ENCODE measurements around the gene IFNA21.
"Not testable (repeated sequence)": the region's sequence is repeated elsewhere in the genome, so short reads cannot be mapped to it uniquely, and the experiment has no call there.

The IFNA21 gene

GRCh38 chr9:21202105-21202504 is 35.6 kb upstream of the IFNA21 start, which contains the start of gene IFNA7:
Gene IFNA7, minus strand, starts transcription at chr9:21202205. Its CDS starts 40 bp downstream, at chr9:21202165.
- H3K4me3 ChIP-seq (ENCODE audit: control insufficient read depth in 1 of 7, extremely low read depth in 1 of 7, insufficient read depth in 4 of 7, low read depth in 2 of 7, low read length in 6 of 7); H3K9me3 ChIP-seq (ENCODE audit: control extremely low read depth in 1 of 5, control insufficient read depth in 4 of 5, insufficient read depth in 2 of 5, low read depth in 1 of 5, low read length in 4 of 5); H3K36me3 ChIP-seq (ENCODE audit: control insufficient read depth in 4 of 4, insufficient read depth in 4 of 4, low read length in 3 of 4); H3K27ac ChIP-seq (ENCODE audit: insufficient read depth in 1 of 2, low read depth in 1 of 2, low read length in 2 of 2, poor library complexity in 1 of 2, severe bottlenecking in 2 of 2); H3K27me3 ChIP-seq (replicated peaks in 2 of 5; ENCODE audit: control insufficient read depth in 4 of 5, insufficient read depth in 5 of 5, low read length in 4 of 5); DNase-seq; POLR2A ChIA-PET; H3K4me1 ChIP-seq (ENCODE audit: control extremely low read depth in 1 of 4, control insufficient read depth in 4 of 4, insufficient read depth in 4 of 4, low read length in 3 of 4): not testable (repeated sequence)
- 100% methylated on average over 1 of the region's 4 CpGs for WGBS (ENCODE audit: insufficient coverage)
- CTCF ChIA-PET = interaction anchor here (1.0 to 1.6 kb wide), 3 partner anchors 8 to 115 kb away, joined by 3 read pairs; no protein-coding TSS in a partner anchor

GRCh38 chr9:21194867-21195776 is 28.7 kb upstream of the IFNA21 start:
- not testable (repeated sequence) for H3K36me3 ChIP-seq (ENCODE audit: control insufficient read depth in 4 of 4, insufficient read depth in 4 of 4, low read length in 3 of 4); H3K27me3 ChIP-seq (replicated peaks in 2 of 5; ENCODE audit: control insufficient read depth in 4 of 5, insufficient read depth in 5 of 5, low read length in 4 of 5); H3K4me1 ChIP-seq (ENCODE audit: control extremely low read depth in 1 of 4, control insufficient read depth in 4 of 4, insufficient read depth in 4 of 4, low read length in 3 of 4); H3K27ac ChIP-seq (ENCODE audit: insufficient read depth in 1 of 2, low read depth in 1 of 2, low read length in 2 of 2, poor library complexity in 1 of 2, severe bottlenecking in 2 of 2); H3K9me3 ChIP-seq (ENCODE audit: control extremely low read depth in 1 of 5, control insufficient read depth in 4 of 5, insufficient read depth in 2 of 5, low read depth in 1 of 5, low read length in 4 of 5)
- peak overlapping the region in 1 of 7 experiments; percentile 45 for H3K4me3 ChIP-seq (ENCODE audit: control insufficient read depth in 1 of 7, extremely low read depth in 1 of 7, insufficient read depth in 4 of 7, low read depth in 2 of 7, low read length in 6 of 7)
- 100% methylated on average over 1 of the region's 6 CpGs for WGBS (ENCODE audit: insufficient coverage)
- peak; percentile 31 to 55 (median 46) for DNase-seq
- POLR2A ChIA-PET = interaction anchor here (0.6 kb wide), 1 partner anchor 265 kb away, joined by 3 read pairs; no protein-coding TSS in a partner anchor
- CTCF ChIA-PET = interaction anchor here (0.7 to 2.1 kb wide), 13 partner anchors 9 to 586 kb away, joined by 3 to 16 read pairs (median 5); no protein-coding TSS in a partner anchor

- POLR2A ChIA-PET; H3K4me1 ChIP-seq (ENCODE audit: control extremely low read depth in 1 of 4, control insufficient read depth in 4 of 4, insufficient read depth in 4 of 4, low read length in 3 of 4); H3K27ac ChIP-seq (ENCODE audit: insufficient read depth in 1 of 2, low read depth in 1 of 2, low read length in 2 of 2, poor library complexity in 1 of 2, severe bottlenecking in 2 of 2); H3K4me3 ChIP-seq (ENCODE audit: control insufficient read depth in 1 of 7, extremely low read depth in 1 of 7, insufficient read depth in 4 of 7, low read depth in 2 of 7, low read length in 6 of 7); H3K36me3 ChIP-seq (ENCODE audit: control insufficient read depth in 4 of 4, insufficient read depth in 4 of 4, low read length in 3 of 4); DNase-seq; H3K27me3 ChIP-seq (replicated peaks in 2 of 5; ENCODE audit: control insufficient read depth in 4 of 5, insufficient read depth in 5 of 5, low read length in 4 of 5); H3K9me3 ChIP-seq (ENCODE audit: control extremely low read depth in 1 of 5, control insufficient read depth in 4 of 5, insufficient read depth in 2 of 5, low read depth in 1 of 5, low read length in 4 of 5): not testable (repeated sequence)
- no CpG with 5 or more reads among the region's 3 CpGs for WGBS (ENCODE audit: insufficient coverage)
- CTCF ChIA-PET = interaction anchor here (0.9 kb wide), 1 partner anchor 24 kb away, joined by 3 read pairs; no protein-coding TSS in a partner anchor
These were observed 21.0 kb upstream of the IFNA21 start, which contains the start of gene IFNA4 for GRCh38 chr9:21187487-21187886. Gene IFNA4, minus strand, starts transcription at chr9:21187587. Its CDS starts 56 bp downstream, at chr9:21187531.

GRCh38 chr9:21182810-21183736 is 16.6 kb upstream of the IFNA21 start:
- WGBS (ENCODE audit: insufficient coverage) = no CpG with 5 or more reads among the region's 4 CpGs
- POLR2A ChIA-PET; H3K4me3 ChIP-seq (ENCODE audit: control insufficient read depth in 1 of 7, extremely low read depth in 1 of 7, insufficient read depth in 4 of 7, low read depth in 2 of 7, low read length in 6 of 7); H3K9me3 ChIP-seq (ENCODE audit: control extremely low read depth in 1 of 5, control insufficient read depth in 4 of 5, insufficient read depth in 2 of 5, low read depth in 1 of 5, low read length in 4 of 5); H3K27me3 ChIP-seq (replicated peaks in 2 of 5; ENCODE audit: control insufficient read depth in 4 of 5, insufficient read depth in 5 of 5, low read length in 4 of 5); H3K36me3 ChIP-seq (ENCODE audit: control insufficient read depth in 4 of 4, insufficient read depth in 4 of 4, low read length in 3 of 4); H3K27ac ChIP-seq (ENCODE audit: insufficient read depth in 1 of 2, low read depth in 1 of 2, low read length in 2 of 2, poor library complexity in 1 of 2, severe bottlenecking in 2 of 2); H3K4me1 ChIP-seq (ENCODE audit: control extremely low read depth in 1 of 4, control insufficient read depth in 4 of 4, insufficient read depth in 4 of 4, low read length in 3 of 4): not testable (repeated sequence)
- DNase-seq = peak; percentile 38 to 72 (median 69)
- CTCF ChIA-PET = interaction anchor here (0.7 to 2.6 kb wide), 11 partner anchors 9 to 283 kb away, joined by 3 to 16 read pairs (median 4); no protein-coding TSS in a partner anchor

GRCh38 chr9:21174671-21175070 is 8.2 kb upstream of the IFNA21 start:
- CTCF ChIA-PET = interaction anchor here (2.1 kb wide), 1 partner anchor 9 kb away, joined by 10 read pairs; no protein-coding TSS in a partner anchor
- no peaks in the 10 kb centered on the region for H3K27me3 ChIP-seq (replicated peaks in 2 of 5; ENCODE audit: control insufficient read depth in 4 of 5, insufficient read depth in 5 of 5, low read length in 4 of 5)
- POLR2A ChIA-PET = no interaction called here
- H3K9me3 ChIP-seq (ENCODE audit: control extremely low read depth in 1 of 5, control insufficient read depth in 4 of 5, insufficient read depth in 2 of 5, low read depth in 1 of 5, low read length in 4 of 5) = no peaks in the 10 kb centered on the region
- WGBS (ENCODE audit: insufficient coverage) = no CpG with 5 or more reads among the region's 2 CpGs
- no peaks in the 10 kb centered on the region for H3K4me1 ChIP-seq (ENCODE audit: control extremely low read depth in 1 of 4, control insufficient read depth in 4 of 4, insufficient read depth in 4 of 4, low read length in 3 of 4)
- H3K27ac ChIP-seq (ENCODE audit: insufficient read depth in 1 of 2, low read depth in 1 of 2, low read length in 2 of 2, poor library complexity in 1 of 2, severe bottlenecking in 2 of 2) = no peak overlapping the region
- H3K36me3 ChIP-seq (ENCODE audit: control insufficient read depth in 4 of 4, insufficient read depth in 4 of 4, low read length in 3 of 4) = no peaks in the 10 kb centered on the region
- no peak overlapping the region for H3K4me3 ChIP-seq (ENCODE audit: control insufficient read depth in 1 of 7, extremely low read depth in 1 of 7, insufficient read depth in 4 of 7, low read depth in 2 of 7, low read length in 6 of 7)
- no peak for DNase-seq

GRCh38 chr9:21172156-21172555 is 5.7 kb upstream of the IFNA21 start:
- no CpG with 5 or more reads among the region's 3 CpGs for WGBS (ENCODE audit: insufficient coverage)
- Histone ChIP-seq H3K36me3 (ENCODE audit: control insufficient read depth in 4 of 4, insufficient read depth in 4 of 4, low read length in 3 of 4) (no peaks in the 10 kb centered on the region), H3K9me3 (ENCODE audit: control extremely low read depth in 1 of 5, control insufficient read depth in 4 of 5, insufficient read depth in 2 of 5, low read depth in 1 of 5, low read length in 4 of 5) (no peaks in the 10 kb centered on the region), H3K27me3 (replicated peaks in 2 of 5; ENCODE audit: control insufficient read depth in 4 of 5, insufficient read depth in 5 of 5, low read length in 4 of 5) (no peaks in the 10 kb centered on the region), H3K27ac (ENCODE audit: insufficient read depth in 1 of 2, low read depth in 1 of 2, low read length in 2 of 2, poor library complexity in 1 of 2, severe bottlenecking in 2 of 2) (no peak overlapping the region), H3K4me1 (ENCODE audit: control extremely low read depth in 1 of 4, control insufficient read depth in 4 of 4, insufficient read depth in 4 of 4, low read length in 3 of 4) (no peaks in the 10 kb centered on the region), H3K4me3 (ENCODE audit: control insufficient read depth in 1 of 7, extremely low read depth in 1 of 7, insufficient read depth in 4 of 7, low read depth in 2 of 7, low read length in 6 of 7) (no peak overlapping the region)
- ChIA-PET POLR2A (no interaction called here), CTCF (no interaction called here)
- no peak for DNase-seq

Data from common myeloid progenitor, CD34-positive (primary cell).